SK-N-SH (cell line): ENCODE measurements around the gene KIAA0232. TPM values are rescaled to one million over a fixed set of nuclear protein-coding genes. Genes with fewer than 3 reads are reported as not detected.
"Not testable (repeated sequence)": the region's sequence is repeated elsewhere in the genome, so short reads cannot be mapped to it uniquely, and the experiment has no call there.

Experiments
- CTCF ChIA-PET: fragments of 300-600, 350-600 bp; formaldehyde crosslinking; extraction: SDS; loops from one replicate; lab custom pipeline; 2021; lab: Yijun Ruan, JAX
- POLR2A ChIA-PET: fragments of 350-600 bp; sonication (Branson Sonifier 250); formaldehyde crosslinking; extraction: SDS; loops from one replicate; lab custom pipeline; 2020; ENCODE audit warnings: antibody characterized with exemption, inconsistent platforms; lab: Yijun Ruan, JAX
- DNase-seq: peaks from one replicate; pipeline ENCODE4 v3.0.0; 2012
- H2AFZ ChIP-seq: fragments of 200-600 bp; sonication (generic); 2 replicates; pipeline ENCODE4 v1.8.1; 2016; ENCODE audit warnings: antibody characterized with exemption, mild to moderate bottlenecking, low read depth
- H3F3A ChIP-seq: fragments of 200-600 bp; sonication (generic); replicated peaks from 2 replicates; pipeline ENCODE3; 2016; ENCODE audit warnings: antibody characterized with exemption, mild to moderate bottlenecking; ENCODE audit not compliant: insufficient read depth
- H3K27ac ChIP-seq, 2 experiments: fragments of 200-500 bp in 1 of 2; fragments of 200-600 bp in 1 of 2; sonication (Bioruptor generic) in 1 of 2; sonication (generic), shearing (Covaris generic) in 1 of 2; 2 replicates each; pipeline versions ENCODE4 v1.5.1 to v1.6.1; 2014 to 2016; ENCODE audit warnings: low read depth in 2 of 2, inconsistent platforms in 1 of 2, low read length in 1 of 2, mild to moderate bottlenecking in 1 of 2, mixed read lengths in 1 of 2
- H3K27me3 ChIP-seq: fragments of 200-600 bp; sonication (generic), shearing (Covaris generic); 2 replicates; pipeline ENCODE4 v1.6.1; 2016; ENCODE audit warnings: mixed run types; ENCODE audit not compliant: insufficient read depth
- H3K36me3 ChIP-seq, 2 experiments: fragments of 200-500 bp in 1 of 2; fragments of 200-600 bp in 1 of 2; sonication (Bioruptor generic) in 1 of 2; sonication (generic) in 1 of 2; replicated peaks in 1 of 2; 2 replicates each; pipeline versions ENCODE3 to v1.5.1; 2014 to 2016; ENCODE audit warnings: low read length in 1 of 2, mild to moderate bottlenecking in 1 of 2; ENCODE audit not compliant: insufficient read depth in 2 of 2, control insufficient read depth in 1 of 2
- H3K4me1 ChIP-seq, 2 experiments: fragments of 200-500 bp in 1 of 2; fragments of 200-600 bp in 1 of 2; sonication (Bioruptor generic) in 1 of 2; sonication (generic), shearing (Covaris generic) in 1 of 2; 2 replicates each; pipeline versions ENCODE4 v1.5.1 to v1.6.1; 2014 to 2016; ENCODE audit warnings: low read depth in 1 of 2, low read length in 1 of 2, mixed run types in 1 of 2; ENCODE audit not compliant: insufficient read depth in 2 of 2, control insufficient read depth in 1 of 2
- H3K4me2 ChIP-seq: fragments of 200-600 bp; sonication (generic), shearing (Covaris generic); 2 replicates; pipeline ENCODE4 v1.6.1; 2017; ENCODE audit warnings: mixed run types
- H3K4me3 ChIP-seq, 2 experiments: fragments of 200-500 bp in 1 of 2; fragments of 200-600 bp in 1 of 2; sonication (Bioruptor generic) in 1 of 2; sonication (generic), shearing (Covaris generic) in 1 of 2; 2 replicates each; pipeline versions ENCODE4 v1.5.1 to v1.8.1; 2014 to 2016; ENCODE audit warnings: low read depth in 2 of 2, inconsistent platforms in 1 of 2, low read length in 1 of 2, mild to moderate bottlenecking in 1 of 2, mixed read lengths in 1 of 2, moderate library complexity in 1 of 2
- H3K79me2 ChIP-seq: fragments of 200-600 bp; sonication (generic); 2 replicates; pipeline ENCODE4 v1.8.1; 2017; ENCODE audit warnings: mild to moderate bottlenecking; ENCODE audit not compliant: insufficient read depth
- H3K9ac ChIP-seq: fragments of 200-600 bp; sonication (generic); 2 replicates; pipeline ENCODE4 v1.6.1; 2017; ENCODE audit warnings: mixed run types
- H3K9me2 ChIP-seq: fragments of 200-600 bp; sonication (generic); 2 replicates; pipeline ENCODE4 v1.6.1; 2017; ENCODE audit warnings: mixed run types
- H3K9me3 ChIP-seq: fragments of 200-600 bp; sonication (generic); 2 replicates; pipeline ENCODE4 v1.6.1; 2017; ENCODE audit warnings: mixed run types, mild to moderate bottlenecking, moderate library complexity
- H4K20me1 ChIP-seq: fragments of 200-600 bp; sonication (generic); 2 replicates; pipeline ENCODE4 v1.6.1; 2017; ENCODE audit warnings: mild to moderate bottlenecking, mixed run types; ENCODE audit not compliant: insufficient read depth
- ELF1 ChIP-seq: IDR thresholded peaks from 2 replicates; pipeline ENCODE4 v1.4.0; 2012
- GATA2 ChIP-seq: sonication (generic); formaldehyde crosslinking; IDR thresholded peaks from 2 replicates; pipeline ENCODE4 v1.5.0; 2020; ENCODE audit warnings: mild to moderate bottlenecking, missing genetic modification reagents
- JUND ChIP-seq: IDR thresholded peaks from 2 replicates; pipeline ENCODE4 v1.4.0; 2012
- PBX3 ChIP-seq: IDR thresholded peaks from 2 replicates; pipeline ENCODE4; 2012
- POLR2AphosphoS5 ChIP-seq: IDR thresholded peaks from 2 replicates; pipeline ENCODE4 v1.6.1; 2012; ENCODE audit warnings: low read depth, low read length
- RCOR1 ChIP-seq: fragments of 150-350 bp; IDR thresholded peaks from 2 replicates; pipeline ENCODE4 v1.6.1; 2017; ENCODE audit warnings: antibody characterized with exemption, low read length
- SMC3 ChIP-seq: IDR thresholded peaks from 2 replicates; pipeline ENCODE4 v1.6.1; 2012; ENCODE audit warnings: low read depth, low read length, improper control_type of control experiment
- TCF12 ChIP-seq: IDR thresholded peaks from 2 replicates; pipeline ENCODE4 v1.4.0; 2012
- USF1 ChIP-seq: IDR thresholded peaks from 2 replicates; pipeline ENCODE4 v1.4.0; 2012; ENCODE audit warnings: low read depth, borderline replicate concordance
- YY1 ChIP-seq: IDR thresholded peaks from 2 replicates; pipeline ENCODE4 v1.4.0; 2012; ENCODE audit warnings: low read depth, mild to moderate bottlenecking
- ZBTB33 ChIP-seq: IDR thresholded peaks from 2 replicates; pipeline ENCODE4 v1.4.0; 2012; ENCODE audit warnings: low read depth, borderline replicate concordance
- WGBS: methylation state at CpG from one replicate; pipeline ENCODE4 v1.1.6; 2017; ENCODE audit warnings: low lambda C conversion rate; 5-methylcytosine and 5-hydroxymethylcytosine counted together
- polyA plus RNA-seq, 3 experiments: library from polyadenylated mRNA; depleted of rRNA; stranded (reverse); fragments of >200 nt; gene quantifications; 2 replicates each; pipeline ENCODE4 v1.2.3, GENCODE V29; 2012

The KIAA0232 gene
- polyA plus RNA-seq, 1 of the 3 experiments (the other 2 are of a cell fraction): 5.7 TPM

GRCh38 chr4:6795821-6796220 is 13.3 kb downstream of the KIAA0232 start:
- Histone ChIP-seq H4K20me1 (peaks cover 96% of the 10 kb centered on the region), H2AFZ (no peak overlapping the region), H3K9me3 (no peaks in the 10 kb centered on the region), H3K4me2 (no peak overlapping the region), H3K27ac (no peak overlapping the region), H3F3A (no peaks in the 10 kb centered on the region), H3K79me2 (peaks cover 100% of the 10 kb centered on the region), H3K9me2 (no peaks in the 10 kb centered on the region), H3K36me3 (peaks cover 0 to 3% of the 10 kb centered on the region in 2 experiments), H3K27me3 (no peaks in the 10 kb centered on the region), H3K9ac (no peak overlapping the region), H3K4me1 (peaks cover 0 to 5% of the 10 kb centered on the region in 2 experiments; a peak in 1 of 4 replicates), H3K4me3 (no peak overlapping the region)
- no peak for DNase-seq
- 95% methylated on average over 8 of the region's 8 CpGs for WGBS
- CTCF ChIA-PET: interaction anchor here (1.2 kb wide), 1 partner anchor 78 kb away, joined by 4 read pairs; no protein-coding TSS in a partner anchor
- POLR2A ChIA-PET: no interaction called here
- TF ChIP-seq TCF12 (no peak), GATA2 (CRISPR knock-in tag) (no peak), RCOR1 (no peak), USF1 (no peak), YY1 (no peak), ZBTB33 (no peak), POLR2AphosphoS5 (no peak), JUND (no peak), SMC3 (no peak), ELF1 (no peak), PBX3 (no peak)

- peaks cover 94% of the 10 kb centered on the region for H4K20me1 ChIP-seq
- H3K79me2 ChIP-seq: peaks cover 100% of the 10 kb centered on the region
- H2AFZ ChIP-seq, H3K9me3 ChIP-seq, H3K4me1 ChIP-seq, DNase-seq, H3K27ac ChIP-seq, H3K27me3 ChIP-seq, H3K9ac ChIP-seq, H3K9me2 ChIP-seq, H3K36me3 ChIP-seq, H3K4me3 ChIP-seq, H3F3A ChIP-seq, H3K4me2 ChIP-seq: not testable (repeated sequence)
- ChIA-PET POLR2A (interaction anchor here (1.0 kb wide), 1 partner anchor 15 kb away, joined by 3 read pairs; no protein-coding TSS in a partner anchor), CTCF (interaction anchor here (0.9 to 1.4 kb wide), 3 partner anchors 76 to 964 kb away, joined by 3 to 4 read pairs (median 3); no protein-coding TSS in a partner anchor)
- WGBS: 84% methylated on average over 4 of the region's 4 CpGs
These were observed 14.8 kb downstream of the KIAA0232 start for GRCh38 chr4:6797368-6797767.
